Right lobe of liver (tissue), 4 donors: ENCODE results near the gene CYB561D2.

ENCODE experiments used
- POLR2A ChIP-seq: fragments of 450-650 bp; IDR thresholded peaks from one replicate; pipeline ENCODE4 v1.6.1; 2017; ENCODE audit warnings: antibody characterized with exemption, mild to moderate bottlenecking
- TF ChIP-seq, protein P1 (sequence below), 4 donors: fragments of 200-600 bp in 3 of 4; fragments of 450-650 bp in 1 of 4; IDR thresholded peaks; one replicate each; pipeline versions ENCODE4 v1.5.1 to v1.8.0; 2016 to 2022; ENCODE audit warnings: antibody characterized with exemption in 4 of 4, mild to moderate bottlenecking in 2 of 4
- donor health status: DM: no; HTN: no; CAD: no.
- donor health status: DM: no; HTN: no; CAD: no.
- donor health status: DM: no; HTN: yes; CAD: no.

DNA sequence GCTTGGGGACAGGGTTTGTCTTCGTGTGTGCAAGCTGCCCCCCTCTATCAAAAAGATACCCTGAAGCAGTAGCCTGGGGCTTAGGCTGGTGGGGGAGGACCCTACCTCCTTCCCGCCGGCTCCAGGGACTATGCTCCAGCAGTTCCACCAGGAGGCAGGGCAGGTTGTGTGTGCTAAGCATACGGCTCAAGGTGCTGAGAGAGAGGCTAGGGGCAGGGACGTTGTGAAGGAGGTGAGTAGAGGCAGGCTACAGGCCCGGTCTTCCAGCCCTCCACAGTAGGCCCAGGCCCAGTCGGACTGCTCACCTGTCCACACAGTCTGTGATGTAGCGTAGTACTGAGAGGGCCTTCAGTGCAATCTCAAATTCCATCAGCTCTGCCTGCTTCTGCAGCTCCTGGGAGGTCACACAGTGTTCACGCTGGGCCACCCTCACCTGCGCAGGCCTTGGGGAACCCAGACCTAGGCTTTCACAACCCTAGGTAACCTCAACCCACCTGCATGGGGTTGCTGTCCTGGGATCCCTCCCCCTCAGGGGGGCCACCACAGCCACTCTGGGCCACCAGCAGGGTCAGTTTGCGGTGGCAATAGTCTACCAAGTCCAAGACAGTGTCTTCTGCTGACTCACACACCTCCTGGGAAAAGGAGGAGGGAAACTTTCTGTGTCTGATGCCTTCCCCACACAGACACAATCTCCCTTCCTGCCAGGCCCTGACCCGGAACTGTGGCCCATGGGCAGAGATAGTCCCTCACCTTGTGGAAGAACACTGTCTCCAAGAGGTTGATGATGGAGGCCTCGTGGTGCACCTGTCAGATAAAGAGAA, 7.6 kb upstream of the CYB561D2 start:
- TF ChIP-seq, protein P1, sequence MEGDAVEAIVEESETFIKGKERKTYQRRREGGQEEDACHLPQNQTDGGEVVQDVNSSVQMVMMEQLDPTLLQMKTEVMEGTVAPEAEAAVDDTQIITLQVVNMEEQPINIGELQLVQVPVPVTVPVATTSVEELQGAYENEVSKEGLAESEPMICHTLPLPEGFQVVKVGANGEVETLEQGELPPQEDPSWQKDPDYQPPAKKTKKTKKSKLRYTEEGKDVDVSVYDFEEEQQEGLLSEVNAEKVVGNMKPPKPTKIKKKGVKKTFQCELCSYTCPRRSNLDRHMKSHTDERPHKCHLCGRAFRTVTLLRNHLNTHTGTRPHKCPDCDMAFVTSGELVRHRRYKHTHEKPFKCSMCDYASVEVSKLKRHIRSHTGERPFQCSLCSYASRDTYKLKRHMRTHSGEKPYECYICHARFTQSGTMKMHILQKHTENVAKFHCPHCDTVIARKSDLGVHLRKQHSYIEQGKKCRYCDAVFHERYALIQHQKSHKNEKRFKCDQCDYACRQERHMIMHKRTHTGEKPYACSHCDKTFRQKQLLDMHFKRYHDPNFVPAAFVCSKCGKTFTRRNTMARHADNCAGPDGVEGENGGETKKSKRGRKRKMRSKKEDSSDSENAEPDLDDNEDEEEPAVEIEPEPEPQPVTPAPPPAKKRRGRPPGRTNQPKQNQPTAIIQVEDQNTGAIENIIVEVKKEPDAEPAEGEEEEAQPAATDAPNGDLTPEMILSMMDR (IDR thresholded peaks at IDR 0.05): no peak
- TF ChIP-seq POLR2A: no peak
